Measurements from ENCODE around the gene ITGA11.
A peak's percentile ranks its signal among the peaks of the same experiment; 100 is the strongest.

ITGA11 gene

DNA sequence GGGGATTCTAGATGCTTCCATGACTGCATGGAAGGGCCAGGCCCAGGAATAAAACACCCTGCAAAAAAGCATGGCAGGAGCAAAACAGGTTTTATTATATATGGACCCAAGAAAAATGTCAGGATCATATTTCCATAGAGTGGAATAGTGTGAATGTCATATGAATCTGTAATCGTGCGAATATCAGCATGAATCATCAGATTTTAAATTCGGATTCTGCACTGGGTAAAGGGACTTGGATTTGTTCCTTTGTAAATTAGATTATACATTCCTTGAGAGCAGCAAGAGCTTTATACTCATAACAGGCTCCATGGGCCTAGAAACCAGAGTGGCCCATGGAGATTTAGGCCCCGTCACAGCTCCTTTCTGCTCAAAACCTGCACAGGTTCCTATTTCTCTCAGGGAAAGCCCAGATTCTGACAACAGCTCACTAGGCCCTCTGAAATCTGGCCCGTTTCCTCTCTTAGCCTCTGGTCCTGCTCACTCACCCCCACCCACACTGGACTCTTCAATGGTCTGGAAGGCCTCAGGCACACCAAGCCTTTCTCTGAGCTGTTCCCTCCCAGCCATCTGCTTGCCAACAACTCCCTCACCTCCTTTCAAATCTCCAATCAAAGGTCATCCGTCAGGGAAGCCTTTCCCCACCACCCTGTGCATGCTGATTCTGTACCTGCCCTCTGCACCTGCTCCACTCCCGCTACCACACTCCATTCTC, 78.4 kb downstream of the ITGA11 start:
- no peak for TF ChIP-seq ZFX (IDR thresholded peaks at IDR 0.05; ENCODE audit: borderline replicate concordance)
- TF ChIP-seq, protein P1, sequence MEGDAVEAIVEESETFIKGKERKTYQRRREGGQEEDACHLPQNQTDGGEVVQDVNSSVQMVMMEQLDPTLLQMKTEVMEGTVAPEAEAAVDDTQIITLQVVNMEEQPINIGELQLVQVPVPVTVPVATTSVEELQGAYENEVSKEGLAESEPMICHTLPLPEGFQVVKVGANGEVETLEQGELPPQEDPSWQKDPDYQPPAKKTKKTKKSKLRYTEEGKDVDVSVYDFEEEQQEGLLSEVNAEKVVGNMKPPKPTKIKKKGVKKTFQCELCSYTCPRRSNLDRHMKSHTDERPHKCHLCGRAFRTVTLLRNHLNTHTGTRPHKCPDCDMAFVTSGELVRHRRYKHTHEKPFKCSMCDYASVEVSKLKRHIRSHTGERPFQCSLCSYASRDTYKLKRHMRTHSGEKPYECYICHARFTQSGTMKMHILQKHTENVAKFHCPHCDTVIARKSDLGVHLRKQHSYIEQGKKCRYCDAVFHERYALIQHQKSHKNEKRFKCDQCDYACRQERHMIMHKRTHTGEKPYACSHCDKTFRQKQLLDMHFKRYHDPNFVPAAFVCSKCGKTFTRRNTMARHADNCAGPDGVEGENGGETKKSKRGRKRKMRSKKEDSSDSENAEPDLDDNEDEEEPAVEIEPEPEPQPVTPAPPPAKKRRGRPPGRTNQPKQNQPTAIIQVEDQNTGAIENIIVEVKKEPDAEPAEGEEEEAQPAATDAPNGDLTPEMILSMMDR (IDR thresholded peaks at IDR 0.05) = no peak
- no peak overlapping the region for H3K27ac ChIP-seq

DNA sequence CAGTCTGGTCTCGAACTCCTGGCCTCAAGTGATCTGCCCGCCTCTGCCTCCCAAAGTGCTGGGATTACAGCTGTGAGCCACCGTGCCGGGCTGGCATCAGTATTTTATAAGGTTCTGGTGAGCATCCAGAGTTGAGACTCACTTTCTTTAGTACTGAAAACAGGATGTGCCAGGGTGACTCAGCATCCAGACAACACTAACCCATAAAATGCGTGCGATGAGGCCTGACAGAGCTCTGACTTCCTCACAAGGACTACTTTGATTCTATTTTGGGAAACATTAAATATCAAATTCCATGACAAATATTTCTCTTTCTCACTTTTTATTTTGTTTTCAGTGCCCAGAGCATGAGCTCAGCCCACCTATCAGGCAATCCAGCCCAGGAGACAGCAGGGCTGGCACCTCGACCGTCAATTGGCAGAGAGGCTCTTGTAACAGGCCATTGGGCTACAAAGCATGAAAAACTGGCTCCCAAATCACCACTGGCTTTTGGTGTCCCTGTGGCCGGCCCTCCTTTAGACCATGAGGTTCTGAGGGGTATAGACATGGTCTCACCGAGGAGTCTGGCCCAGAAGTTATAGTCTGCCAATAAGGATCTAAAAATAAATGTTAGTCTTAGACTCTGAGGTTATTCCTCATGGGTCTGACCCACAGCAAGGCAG, 79.4 kb downstream of the ITGA11 start:
- no peak for TF ChIP-seq ZFX (IDR thresholded peaks at IDR 0.05; ENCODE audit: borderline replicate concordance)
- TF ChIP-seq, protein P1 (IDR thresholded peaks at IDR 0.05) = no peak
- peak overlapping the region; percentile 18; the same call in 1 of the 2 replicates for H3K27ac ChIP-seq

DNA sequence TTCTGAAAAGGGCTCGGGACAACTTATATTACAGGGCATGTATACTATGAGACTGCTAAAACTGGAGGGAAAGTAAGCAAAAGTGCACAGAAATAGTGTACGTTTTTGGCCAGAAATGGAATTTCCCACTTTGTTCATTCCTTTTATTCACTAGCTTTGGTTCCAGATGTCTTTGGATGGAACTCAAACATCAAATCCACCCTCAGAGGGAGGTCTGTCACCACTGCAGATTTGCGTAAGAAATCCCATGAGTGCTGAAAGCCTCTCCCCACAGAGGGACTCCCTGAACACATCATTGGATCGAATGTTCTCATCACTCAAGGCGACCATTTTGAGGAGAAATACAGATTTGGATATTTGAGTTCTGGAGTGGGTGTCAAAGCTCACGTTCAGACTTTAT, 82.8 kb downstream of the ITGA11 start:
- no peak overlapping the region for H3K27ac ChIP-seq
- no peak for TF ChIP-seq ZFX (IDR thresholded peaks at IDR 0.05; ENCODE audit: borderline replicate concordance)
- TF ChIP-seq, protein P1 (IDR thresholded peaks at IDR 0.05) = no peak

DNA sequence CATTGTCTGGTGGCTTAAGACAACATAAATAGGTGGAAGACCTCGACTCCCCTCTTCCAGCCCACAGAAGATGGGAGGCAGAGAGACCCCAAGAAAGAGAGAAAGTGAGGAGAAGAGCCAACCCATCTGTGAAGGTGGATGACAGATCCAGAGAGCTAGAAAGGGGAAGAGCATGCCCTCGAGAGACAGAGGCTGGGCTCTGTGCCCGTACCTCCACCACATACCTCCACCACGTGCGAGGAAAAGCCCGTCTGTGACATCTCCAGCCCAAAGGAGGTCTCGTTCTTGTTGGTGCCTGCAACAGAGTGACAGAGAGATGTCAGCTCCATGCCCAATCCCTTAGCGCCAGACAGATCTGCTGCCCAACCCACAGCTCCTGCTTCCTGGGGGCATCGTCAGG, 83.4 kb downstream of the ITGA11 start:
- TF ChIP-seq, protein P1 (IDR thresholded peaks at IDR 0.05) = no peak
- TF ChIP-seq ZFX (IDR thresholded peaks at IDR 0.05; ENCODE audit: borderline replicate concordance) = no peak
- H3K27ac ChIP-seq = no peak overlapping the region

DNA sequence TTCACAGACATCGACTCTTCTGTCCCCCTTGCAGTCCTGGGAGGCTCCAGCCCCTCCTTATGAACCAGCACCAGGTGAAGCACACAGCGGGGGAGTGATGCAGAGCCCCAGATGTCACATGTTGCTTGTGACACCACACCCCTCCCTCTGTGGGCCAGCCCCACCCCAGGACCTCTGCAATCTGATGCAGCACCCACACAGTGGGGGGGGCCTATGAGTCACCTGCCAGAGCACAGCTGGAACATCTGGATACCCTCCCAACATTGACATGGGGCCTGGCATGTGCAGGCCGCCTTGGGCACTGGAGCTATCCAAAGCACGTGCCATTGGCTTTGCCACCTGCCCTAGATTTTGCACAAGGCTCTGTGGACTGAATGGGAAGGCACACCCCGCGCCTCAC, 83.9 kb downstream of the ITGA11 start:
- TF ChIP-seq, protein P1 (IDR thresholded peaks at IDR 0.05) = no peak
- TF ChIP-seq ZFX (IDR thresholded peaks at IDR 0.05; ENCODE audit: borderline replicate concordance) = no peak

DNA sequence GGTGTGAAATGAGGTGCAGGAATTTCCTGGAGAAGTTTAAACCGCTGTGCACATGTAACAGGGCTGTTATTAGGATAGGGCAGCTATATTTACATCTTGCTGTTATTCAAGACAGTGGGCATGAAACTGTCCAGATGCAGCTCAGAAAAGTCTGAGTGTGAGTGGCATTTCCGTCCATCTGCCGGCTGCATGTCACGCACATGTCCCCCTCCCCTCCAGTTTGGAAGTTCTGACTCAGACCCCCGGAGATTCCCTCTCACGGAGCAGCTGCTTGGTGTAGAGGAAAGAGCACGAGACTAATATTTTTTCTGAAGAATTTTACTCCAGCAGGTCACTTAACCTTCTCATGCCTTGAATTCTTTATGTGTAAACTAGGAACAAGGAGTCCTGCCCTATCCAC, 84.6 kb downstream of the ITGA11 start:
- TF ChIP-seq, protein P1 (IDR thresholded peaks at IDR 0.05) = no peak
- TF ChIP-seq ZFX (IDR thresholded peaks at IDR 0.05; ENCODE audit: borderline replicate concordance) = no peak
- no peak overlapping the region for H3K27ac ChIP-seq

More for the DNA sequence above, 83.9 kb downstream of the ITGA11 start:
- no peak overlapping the region for H3K27ac ChIP-seq

DNA sequence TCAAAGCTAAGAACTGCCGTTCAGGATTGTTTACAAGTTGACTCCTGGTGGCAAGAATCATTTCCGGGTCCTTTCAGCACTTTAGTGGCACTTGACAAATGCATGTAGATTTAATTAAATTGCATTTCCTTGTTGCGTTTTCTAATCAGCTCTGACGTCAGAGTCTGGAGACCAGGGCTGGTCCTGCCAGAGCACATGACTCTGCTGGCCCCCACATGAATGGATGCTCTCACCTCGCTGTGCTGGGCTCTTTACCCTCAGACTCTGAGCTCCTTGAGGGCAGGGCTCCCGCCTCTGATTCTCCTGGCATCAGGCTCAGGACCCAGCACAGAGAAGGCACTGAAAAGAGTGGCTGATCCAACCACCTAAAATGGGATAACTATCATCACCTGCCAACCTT, 85.0 kb downstream of the ITGA11 start:
- no peak overlapping the region for H3K27ac ChIP-seq
- TF ChIP-seq, protein P1 (IDR thresholded peaks at IDR 0.05) = no peak
- TF ChIP-seq ZFX (IDR thresholded peaks at IDR 0.05; ENCODE audit: borderline replicate concordance) = no peak
